HL-60 (cell line): ENCODE measurements around the gene DDX42.

ENCODE experiments used
- CTCF ChIP-seq: IDR thresholded peaks from one replicate; pipeline ENCODE4 v1.5.1; 2011; ENCODE audit warnings: low read length, control low read depth, inconsistent platforms; ENCODE audit not compliant: insufficient read depth
- GABPA ChIP-seq: IDR thresholded peaks from 2 replicates; pipeline ENCODE4 v1.6.1; 2012; ENCODE audit warnings: low read depth

DNA sequence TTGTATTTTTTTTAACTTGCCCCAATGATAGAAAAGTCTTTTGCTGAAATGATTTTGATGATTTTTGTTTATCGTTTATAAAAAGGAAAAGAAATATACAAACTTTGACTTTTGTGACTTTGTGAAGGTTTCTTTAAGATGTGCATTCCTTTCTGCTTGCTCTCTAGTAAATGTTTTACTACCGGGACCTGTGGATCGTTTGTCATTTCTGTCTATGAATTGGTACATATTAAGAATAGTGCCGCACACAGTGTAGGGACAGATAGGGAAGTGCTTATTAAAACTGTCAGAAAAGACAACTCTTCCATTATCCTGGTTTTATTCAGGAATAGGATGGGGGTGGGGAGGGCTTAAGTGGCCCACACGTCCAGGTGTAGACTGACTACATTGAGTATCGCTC lies 45.2 kb downstream of the DDX42 start:
- TF ChIP-seq CTCF (no peak), GABPA (no peak)
